ENCODE data around the gene TDRKH.

Gene TDRKH, protein sequence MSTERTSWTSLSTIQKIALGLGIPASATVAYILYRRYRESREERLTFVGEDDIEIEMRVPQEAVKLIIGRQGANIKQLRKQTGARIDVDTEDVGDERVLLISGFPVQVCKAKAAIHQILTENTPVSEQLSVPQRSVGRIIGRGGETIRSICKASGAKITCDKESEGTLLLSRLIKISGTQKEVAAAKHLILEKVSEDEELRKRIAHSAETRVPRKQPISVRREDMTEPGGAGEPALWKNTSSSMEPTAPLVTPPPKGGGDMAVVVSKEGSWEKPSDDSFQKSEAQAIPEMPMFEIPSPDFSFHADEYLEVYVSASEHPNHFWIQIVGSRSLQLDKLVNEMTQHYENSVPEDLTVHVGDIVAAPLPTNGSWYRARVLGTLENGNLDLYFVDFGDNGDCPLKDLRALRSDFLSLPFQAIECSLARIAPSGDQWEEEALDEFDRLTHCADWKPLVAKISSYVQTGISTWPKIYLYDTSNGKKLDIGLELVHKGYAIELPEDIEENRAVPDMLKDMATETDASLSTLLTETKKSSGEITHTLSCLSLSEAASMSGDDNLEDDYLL

DNA sequence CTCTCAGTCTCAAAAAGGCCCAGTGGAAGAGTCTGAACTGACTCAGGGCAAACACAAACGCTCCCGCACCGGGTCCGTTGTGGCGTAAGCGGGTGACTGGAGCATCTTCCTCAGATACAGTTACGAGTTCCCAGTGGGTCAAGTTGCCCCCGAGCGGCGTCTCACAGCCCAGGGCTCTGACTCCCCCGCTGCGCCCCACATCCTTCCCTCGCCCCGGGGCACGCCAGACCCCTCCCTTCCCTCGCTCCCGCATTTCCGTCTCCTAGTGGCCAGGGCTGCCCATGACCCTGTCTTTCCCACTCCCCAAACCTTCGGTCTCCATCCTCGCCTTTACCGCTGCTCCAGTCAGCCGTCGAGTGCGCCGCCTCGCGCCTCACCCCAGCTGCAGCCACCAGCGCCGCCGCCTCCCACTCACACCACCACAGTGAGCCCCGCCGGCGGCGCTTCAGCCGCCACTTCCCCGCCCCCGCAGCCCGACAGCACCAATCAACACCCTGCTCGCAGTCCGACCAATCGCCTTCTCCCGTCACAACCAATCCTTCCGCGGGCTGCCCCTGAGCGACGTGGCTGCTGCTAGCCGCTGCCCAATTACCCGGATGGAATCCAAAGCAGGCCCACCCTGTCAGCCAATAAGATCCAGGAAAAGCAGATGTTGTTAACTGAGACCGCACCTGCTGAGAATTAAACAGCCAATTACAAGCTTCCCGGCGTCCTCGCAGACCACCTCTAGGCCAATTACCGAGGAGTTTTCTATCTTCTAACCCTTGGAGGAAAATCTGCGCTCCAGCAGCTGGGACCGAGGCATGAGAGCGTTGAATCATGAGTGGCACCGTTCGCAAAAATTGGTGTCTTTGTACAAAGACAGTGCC is at the start of gene TDRKH:
Gene TDRKH (minus strand): TSS at position 430 of the 869 bp plus-strand sequence. CDS start 7,478 bp downstream, outside the sequence.
- DNase-seq (ENCODE audit: low spot score), result peak; percentile 99

DNA sequence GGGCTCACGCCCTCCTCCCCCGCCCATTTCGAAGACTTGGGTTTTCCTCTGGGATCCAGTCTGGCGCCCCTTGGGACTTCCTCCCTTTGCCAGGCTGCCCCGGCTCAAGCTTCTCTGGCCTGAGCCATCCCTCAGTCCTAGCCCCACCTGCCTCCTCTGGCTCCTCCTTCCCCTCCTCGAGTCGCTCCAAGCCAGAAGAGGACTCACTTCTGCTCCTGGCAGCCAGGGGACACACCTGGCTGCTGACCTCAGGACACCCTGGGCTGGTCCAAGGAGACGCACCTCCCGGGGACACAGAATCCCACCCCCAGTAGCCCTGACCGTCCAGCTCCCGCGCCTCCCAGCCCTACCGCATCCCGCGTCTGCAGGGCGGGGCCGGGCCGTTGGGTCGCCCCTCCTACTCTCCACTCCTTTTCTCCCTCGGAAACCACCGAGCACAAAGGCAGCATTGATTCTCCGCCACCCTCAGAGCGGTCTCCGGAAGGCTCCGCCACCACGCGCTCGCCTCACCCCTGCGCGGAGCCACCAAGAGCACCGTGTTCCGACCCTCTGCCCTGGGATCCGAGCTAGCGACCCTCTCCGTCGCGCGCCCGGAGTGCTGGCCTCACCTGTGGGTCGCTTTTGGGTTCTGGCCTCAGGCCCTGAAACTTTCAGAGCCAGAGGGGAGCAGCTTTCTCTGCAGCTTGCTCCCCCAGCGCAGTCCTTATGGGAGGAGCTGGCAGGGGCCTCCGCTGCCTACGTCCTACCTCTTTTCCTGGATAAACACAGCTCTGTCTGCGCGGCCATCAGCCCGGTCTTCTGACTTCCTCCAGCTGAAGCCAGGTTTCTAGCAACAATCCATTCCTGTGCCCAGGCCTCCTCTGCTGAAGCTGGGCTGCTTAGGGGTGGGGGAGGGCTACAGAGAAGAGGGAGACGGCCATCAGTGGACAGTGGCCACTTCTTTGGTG is 49.4 kb upstream of the TDRKH start, which contains the start of gene C2CD4D:
Gene C2CD4D (minus strand): TSS at position 364 of the 947 bp plus-strand sequence. CDS start 831 bp downstream, outside the sequence.
- no peak for DNase-seq (ENCODE audit: low spot score)

DNA sequence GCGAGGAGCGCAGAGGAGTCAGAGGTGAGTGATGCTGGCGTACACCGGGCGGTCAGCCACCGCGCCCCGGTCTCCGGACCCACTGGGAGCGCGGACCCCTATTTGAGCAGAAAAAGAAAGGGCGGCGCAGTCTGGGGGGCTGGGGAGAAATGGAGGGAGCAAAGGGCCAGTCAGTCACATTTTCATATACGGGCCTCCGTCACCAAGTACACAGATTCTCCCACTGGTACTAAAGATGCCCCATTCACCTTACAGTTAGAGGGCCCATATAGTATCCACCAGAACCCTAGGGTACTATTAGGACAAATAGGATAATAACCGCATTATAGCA is 48.7 kb upstream of the TDRKH start:
- no peak for DNase-seq (ENCODE audit: low spot score)

DNA sequence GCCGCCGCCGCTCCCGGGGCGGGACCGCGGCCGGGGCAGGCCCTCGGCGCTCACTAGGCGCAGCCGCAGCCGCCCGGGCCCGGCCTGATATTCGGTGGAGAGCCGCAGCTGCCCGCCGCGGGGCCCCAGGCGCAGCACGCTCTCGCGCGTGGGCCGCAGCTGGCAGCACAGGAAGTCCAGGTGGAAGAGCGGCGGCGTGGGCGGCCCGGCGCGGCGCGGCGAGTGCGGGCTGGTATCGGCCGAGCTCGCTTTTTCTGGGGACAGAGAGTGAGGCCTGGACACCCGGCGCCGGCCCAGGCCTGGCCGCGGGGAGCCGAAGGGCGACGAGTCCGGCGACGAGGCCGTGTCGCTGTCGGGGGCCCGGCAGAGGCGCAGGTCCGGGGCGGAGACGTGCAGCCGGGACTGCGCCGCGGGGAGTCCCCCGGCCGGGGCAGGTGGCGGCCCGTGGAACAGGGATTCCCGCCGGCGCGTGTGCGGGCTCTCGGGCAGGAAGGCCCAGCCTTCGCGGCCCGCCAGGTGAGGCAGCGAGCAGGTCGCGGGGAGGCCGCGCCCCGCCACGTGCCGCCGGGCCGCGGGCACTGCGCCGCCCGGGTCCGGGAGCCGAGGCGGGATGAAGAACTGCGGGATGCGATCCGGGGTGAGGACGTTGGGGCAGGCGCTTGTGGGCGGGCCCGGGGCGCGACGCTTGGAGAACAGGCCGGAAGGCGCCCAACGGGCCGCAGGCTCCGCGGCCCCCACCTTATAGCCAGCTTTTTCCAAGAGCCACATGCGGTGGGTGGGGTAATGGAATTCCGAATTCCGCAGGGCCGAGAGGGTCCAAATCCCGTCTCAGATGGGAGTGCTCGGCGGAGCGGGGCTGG is 48.2 kb upstream of the TDRKH start:
- peak; percentile 78 for DNase-seq (ENCODE audit: low spot score)

DNA sequence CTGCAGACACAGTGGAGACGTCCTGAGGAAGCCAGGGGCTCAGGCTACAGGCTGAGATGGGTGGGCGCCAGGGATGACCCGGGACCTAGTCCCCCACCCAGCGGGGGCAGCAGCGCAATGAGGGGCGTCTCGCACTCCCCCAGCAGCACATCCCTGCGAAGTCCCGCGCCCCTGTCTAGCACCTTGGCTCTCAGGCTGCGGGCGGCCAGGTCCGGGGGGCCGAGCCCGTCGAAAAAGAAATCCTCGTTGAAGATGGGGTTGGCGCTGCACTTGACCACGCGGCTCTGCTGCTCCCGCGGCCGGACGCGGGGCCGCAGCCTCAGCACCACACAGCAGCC is 47.6 kb upstream of the TDRKH start:
- DNase-seq (ENCODE audit: low spot score), result no peak

DNA sequence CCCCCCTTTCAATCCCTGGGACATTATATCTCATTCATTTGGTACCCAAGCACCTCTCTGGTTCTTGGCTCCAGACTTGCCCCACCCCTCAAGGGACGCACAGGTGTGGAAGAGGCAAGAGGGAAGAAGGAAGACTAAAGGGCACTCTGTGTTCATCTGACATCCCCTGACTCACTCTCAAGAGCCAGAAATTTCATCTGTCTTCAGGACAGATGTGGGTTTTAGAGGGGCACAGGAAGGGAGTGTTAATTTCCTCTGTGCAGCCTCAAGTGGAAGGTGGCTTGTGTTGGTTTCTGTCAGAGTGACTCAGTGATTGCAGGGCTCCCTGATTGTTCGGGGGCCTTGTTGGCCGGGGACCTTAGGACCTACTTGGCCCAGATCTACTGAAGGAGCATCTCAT is 46.9 kb upstream of the TDRKH start:
- no peak for DNase-seq (ENCODE audit: low spot score)

DNA sequence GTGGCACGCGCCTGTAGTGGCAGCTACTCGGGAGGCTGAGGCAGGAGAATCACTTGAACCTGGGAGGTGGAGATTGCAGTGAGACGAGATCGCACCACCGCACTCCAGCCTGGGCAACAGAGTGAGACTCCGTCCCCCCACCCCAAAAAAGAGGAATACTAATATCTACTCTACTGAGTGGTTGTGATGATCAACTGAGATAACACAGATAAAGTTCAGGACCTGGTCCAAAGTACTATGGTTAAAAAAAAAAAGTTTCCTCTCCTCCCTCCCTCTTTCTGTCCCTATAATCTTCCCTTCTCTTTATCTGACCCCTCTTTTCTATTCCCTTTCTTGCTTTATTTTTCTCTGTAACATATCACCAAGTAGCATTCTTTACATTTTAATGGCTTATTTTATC is 45.3 kb upstream of the TDRKH start:
- no peak for DNase-seq (ENCODE audit: low spot score)

DNA sequence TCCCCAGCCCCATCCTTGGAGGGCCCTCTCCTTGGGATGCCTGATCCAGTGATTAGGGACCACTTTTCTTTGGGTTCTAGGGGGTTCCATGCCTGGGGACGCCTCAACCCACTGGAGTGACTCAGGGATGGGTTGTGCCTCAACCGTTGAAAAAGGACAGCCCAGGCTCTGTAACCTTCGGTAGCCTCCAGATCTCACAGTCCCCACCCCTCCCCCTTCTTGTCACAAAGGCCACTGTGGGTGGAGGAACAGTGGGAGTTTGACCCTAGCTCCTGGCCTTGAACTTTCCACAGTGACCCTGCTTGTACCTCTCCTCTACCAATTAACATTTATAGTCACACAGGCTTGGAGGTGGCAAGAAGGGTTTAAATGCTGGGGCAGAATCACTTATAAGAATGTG is 43.9 kb upstream of the TDRKH start:
- no peak for DNase-seq (ENCODE audit: low spot score)

DNA sequence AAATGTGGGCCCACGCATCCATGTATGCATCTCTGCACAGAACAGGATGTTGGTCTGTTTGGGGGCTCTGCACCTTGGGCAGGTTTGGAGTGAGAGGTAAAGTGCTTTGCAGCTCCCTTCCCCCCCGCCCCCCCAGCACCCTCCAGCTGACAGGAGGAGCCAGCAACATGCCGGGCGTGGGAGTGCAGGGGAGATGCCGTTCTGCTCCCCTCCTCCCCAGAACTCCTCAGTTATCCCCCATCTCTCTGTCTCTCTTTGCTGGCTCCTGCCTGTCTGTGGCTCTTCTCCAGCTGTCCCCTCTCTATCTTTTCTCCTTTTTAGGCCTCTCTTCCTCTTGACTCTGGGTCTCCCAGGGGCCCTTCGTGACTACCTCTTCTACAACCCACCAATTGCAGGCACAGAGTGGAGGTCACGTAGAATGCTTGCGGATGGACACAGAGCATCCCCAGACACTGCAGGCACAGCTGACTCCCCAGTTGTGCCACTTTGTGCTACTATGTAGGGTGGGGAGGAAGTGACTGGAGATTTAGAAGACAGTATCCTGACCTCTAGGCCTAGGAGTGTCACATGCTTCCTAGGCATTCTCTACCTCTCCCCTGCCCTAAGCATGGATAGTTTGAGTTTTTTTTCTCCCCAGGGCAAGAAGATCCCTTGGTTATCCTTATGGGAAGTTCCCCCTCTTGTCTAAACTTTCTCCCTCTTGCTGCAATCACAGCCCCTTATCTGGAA is 43.0 kb upstream of the TDRKH start:
- DNase-seq (ENCODE audit: low spot score), result no peak

DNA sequence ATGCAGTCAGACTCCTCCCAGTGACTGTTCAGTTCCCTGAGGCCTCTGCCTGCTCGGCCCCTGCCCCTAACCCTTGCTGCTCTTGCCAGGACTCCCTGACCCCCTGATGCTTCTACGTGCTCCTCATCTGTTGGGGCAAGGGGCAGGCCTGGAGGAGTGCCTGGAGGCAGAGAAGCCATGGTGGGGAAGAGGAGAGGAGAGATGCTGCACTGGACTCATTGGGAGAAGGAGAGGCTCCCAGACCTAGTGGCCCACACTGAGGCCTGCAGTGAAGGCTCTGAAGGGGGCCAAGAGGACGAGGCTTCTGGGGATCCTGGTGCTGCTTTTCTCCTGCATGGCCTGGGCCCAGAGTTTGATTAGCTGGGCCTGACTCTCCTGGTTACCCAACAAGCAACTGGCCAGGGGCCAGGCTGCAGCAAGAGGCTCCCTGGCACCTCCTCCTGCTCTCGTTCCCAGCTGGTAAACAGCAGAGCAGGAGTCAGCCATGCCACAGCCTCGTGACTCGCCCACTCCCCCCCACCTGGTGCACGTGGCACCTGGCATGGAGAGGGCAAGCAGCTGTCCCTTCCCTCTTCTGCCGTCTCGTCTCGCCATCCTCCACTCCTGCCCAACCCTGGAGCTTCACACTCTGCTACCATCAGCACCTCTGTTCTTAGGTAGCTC is 42.1 kb upstream of the TDRKH start:
- peak; percentile 54 for DNase-seq (ENCODE audit: low spot score)

DNA sequence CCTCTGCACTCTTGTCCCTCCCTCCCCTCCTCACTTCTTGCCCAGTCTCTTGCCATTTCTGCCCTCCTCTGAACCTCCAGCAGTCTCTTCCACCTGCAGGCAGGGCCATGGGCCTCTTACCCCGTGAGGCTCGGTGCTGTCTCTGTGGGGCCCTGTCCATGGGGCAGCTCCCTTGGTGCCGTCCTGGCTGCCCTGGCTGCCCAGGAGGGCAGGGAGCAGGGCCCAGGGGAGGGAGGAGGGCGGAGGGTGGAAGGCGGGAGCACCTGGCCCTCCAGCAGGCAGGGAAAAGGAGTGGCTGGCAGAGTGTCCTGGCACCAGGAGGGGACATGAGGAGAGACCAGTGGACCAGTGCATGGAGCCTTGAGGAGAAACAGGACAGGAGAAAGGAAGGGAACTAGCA is 41.3 kb upstream of the TDRKH start, which contains the start of gene RORC:
Gene RORC (minus strand): TSS at position 198 of the 400 bp plus-strand sequence. CDS start 38 bp downstream, at position 160.
- no peak for DNase-seq (ENCODE audit: low spot score)

DNA sequence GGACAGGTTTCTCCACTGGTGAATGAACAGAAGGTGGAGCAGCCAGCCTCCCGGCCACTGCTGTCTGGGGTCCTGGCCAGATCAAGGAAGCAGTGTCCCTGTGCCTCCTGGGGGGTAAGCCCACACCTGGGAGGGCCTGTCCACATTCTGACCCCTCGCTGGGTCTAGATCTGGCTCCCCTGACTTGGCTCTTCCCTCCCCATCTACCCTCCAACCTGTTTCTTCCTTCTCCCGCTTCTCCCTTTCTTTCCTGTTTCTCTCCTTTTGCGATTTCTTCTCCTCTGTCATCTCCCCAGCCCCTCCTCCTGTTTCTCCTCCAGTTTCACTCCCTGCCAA is 40.9 kb upstream of the TDRKH start:
- DNase-seq (ENCODE audit: low spot score), result no peak

DNA sequence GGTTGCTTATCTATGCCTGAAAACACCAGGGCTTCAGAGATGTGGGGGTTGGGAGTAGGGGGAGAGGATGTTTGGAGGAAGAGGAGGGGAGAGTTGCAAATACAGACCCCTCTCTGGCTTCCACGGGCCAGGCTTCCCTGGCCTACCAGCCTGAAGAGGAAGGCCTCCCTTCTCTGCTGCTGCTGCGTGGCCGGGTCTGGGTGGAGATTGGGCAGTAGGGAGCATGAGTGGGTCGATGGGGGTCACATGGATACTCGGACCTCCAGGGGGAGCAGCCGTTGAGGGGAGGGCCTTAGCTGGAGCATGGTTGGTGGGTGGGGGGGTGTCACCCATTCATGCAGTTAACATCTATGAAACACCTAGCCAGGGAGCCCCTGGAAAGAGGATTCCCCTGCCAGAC is 39.8 kb upstream of the TDRKH start:
- no peak for DNase-seq (ENCODE audit: low spot score)

DNA sequence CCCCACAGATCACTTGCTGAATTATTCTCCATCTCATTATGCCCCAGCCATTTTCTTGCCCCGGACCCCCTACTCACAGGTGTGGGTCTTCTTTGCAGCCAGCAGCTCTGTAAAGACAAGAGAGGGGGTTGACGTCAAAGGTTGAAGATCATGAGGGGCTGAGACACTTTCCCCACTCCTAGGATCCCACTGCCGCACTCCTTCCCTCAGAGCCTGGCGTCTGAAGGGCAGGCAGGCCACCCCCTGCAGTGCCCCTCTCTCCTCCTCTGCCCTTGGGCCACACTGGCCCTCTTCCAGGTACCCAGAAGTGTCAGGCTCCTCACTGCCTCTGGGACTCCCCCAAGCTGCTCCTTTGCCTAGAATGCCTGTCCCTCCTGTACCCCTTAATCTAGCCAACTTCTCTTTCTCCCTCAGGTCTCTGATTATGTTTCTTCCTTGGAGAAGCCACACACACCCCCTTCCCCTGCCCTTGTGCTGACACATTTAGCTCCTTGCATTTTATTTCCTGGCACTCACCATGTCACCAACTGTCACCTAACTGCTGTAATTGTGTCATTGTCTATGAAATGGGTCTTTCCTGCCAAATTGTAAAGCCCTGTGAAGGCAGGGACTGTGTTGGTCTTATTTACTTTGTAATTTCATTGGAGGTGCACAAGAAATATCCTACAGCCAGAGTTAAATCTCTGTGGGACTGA is 39.2 kb upstream of the TDRKH start:
- DNase-seq (ENCODE audit: low spot score), result no peak

DNA sequence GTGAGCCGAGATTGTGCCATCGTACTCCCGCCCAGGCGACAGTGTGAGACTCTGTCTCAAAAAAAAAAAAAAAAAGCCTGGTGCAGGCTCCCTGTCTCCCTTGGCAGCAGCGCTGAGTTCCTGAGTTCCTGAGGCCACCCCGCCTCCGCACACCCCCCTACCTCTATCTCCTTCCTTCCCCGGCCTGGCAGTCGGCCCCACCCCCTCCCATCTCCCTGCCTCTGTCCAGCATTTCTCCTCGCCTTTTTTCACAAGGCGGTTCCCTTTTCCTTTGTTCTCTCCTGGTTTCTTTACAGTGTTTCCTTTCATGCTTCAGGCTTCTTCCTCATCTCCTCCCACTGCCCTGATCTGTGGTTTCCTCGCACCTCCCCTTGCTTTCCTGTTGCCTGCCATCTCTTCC is 38.6 kb upstream of the TDRKH start:
- DNase-seq (ENCODE audit: low spot score), result peak; percentile 63

DNA sequence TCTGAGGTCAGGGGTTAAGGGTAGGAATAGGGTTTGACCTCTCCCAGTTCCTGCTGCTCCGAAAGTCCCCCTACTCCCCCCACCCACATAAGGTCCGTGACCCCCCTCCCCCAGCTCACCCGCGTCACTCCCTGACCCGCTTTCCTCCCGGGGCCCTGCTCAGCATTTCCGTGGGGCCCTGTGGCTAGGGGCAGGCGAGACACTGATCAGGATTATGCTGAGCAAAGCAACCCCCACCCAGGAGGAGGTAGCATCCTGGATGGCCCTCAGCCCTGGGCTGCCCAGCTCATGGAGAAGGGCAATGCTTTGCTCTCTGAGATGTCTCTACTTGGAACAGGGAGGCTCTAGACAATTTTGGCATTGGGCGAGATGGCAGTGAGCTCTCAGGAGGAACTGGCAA is 37.6 kb upstream of the TDRKH start:
- DNase-seq (ENCODE audit: low spot score), result no peak

DNA sequence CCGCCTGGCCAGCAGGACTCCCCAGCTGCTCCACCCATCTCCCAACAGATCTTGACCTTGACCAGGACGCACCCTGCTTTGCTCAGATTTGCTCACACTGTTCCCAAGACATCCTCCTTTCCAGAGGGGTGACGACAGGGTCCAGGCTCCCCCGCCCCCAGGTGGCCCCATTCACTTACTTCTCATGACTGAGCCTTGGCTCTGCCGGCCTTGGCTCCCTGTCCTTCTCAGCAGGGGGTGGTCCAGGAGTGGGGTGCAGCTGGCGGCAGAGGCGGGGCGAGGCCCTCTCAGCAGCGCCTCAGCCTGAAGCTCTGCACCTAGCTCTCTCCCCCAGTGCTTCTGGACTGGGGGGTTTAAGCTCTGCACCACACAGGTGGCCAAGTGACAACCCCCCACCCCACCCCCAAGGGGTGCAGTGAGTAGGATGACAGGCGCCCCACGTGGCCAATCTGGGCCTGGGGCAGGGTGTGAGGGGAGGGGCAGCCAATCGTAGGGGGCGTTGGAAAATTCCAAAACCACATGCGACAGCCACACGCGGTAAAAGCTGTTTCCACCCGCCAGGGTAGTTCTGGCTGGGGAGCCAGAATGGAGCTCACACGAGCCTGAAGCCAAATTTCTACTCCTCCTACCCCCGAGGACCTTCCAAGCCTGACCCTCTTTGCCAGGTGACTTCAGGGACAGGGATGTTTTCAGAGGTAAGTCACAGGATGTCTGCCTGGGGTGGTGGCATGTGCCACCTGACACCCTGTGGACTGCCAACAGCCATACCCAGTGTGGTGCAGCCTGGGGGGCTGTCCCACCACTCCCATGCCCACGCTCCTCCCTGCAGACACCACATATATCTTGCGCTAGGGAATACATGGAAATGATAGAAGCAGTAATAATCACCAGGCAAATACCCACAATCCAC is 35.7 kb upstream of the TDRKH start:
- DNase-seq (ENCODE audit: low spot score), result no peak

DNA sequence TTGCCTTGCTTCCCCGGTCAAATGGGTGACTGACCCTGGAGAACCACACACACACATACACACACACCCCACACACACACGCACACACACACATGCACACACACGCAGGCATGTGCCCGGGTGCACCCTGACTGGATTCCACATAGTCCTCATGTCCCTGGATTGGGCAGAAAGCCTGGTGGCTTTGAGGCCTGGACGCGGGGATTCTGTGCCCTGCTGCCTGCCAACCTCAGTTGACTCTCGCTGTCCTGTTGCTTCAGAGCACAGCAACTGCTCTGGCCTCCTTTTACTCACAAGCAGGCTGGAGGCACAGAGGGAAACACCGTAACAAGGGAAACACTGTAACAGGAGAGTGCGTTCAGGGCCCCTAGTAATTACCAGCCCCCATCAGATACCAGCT is 34.9 kb upstream of the TDRKH start:
- DNase-seq (ENCODE audit: low spot score), result no peak
